HEK293T (cell line): Measurements from ENCODE around the gene SPRR4.

ENCODE experiments used
- BHLHE40 ChIP-seq: fragments of 450-650 bp; IDR thresholded peaks from 2 replicates; pipeline ENCODE4 v1.6.1; 2016; ENCODE audit warnings: mild to moderate bottlenecking, moderate library complexity, borderline replicate concordance
- FOXM1 ChIP-seq: fragments of 450-650 bp; IDR thresholded peaks from 2 replicates; pipeline ENCODE4 v1.6.1; 2017; ENCODE audit warnings: mild to moderate bottlenecking, borderline replicate concordance
- L3MBTL2 ChIP-seq: fragments of 450-650 bp; conservative IDR thresholded peaks from 2 replicates; pipeline ENCODE4 v1.6.1; 2016; ENCODE audit warnings: mild to moderate bottlenecking
- PKNOX1 ChIP-seq: fragments of 450-650 bp; IDR thresholded peaks from 2 replicates; pipeline ENCODE4 v1.6.1; 2016
- SP1 ChIP-seq: fragments of 450-650 bp; IDR thresholded peaks from 2 replicates; pipeline ENCODE4 v1.6.1; 2017
- SUZ12 ChIP-seq: fragments of 450-650 bp; IDR thresholded peaks from 2 replicates; pipeline ENCODE4 v1.6.1; 2016; ENCODE audit warnings: mild to moderate bottlenecking

- TF ChIP-seq PKNOX1 (no peak), SUZ12 (no peak), BHLHE40 (no peak), SP1 (no peak), FOXM1 (no peak), L3MBTL2 (no peak)
These were observed 10.2 kb downstream of the SPRR4 start for GRCh38 chr1:152980676-152981075.
